Measurements from ENCODE around the gene ITPK1.

Gene ITPK1

DNA sequence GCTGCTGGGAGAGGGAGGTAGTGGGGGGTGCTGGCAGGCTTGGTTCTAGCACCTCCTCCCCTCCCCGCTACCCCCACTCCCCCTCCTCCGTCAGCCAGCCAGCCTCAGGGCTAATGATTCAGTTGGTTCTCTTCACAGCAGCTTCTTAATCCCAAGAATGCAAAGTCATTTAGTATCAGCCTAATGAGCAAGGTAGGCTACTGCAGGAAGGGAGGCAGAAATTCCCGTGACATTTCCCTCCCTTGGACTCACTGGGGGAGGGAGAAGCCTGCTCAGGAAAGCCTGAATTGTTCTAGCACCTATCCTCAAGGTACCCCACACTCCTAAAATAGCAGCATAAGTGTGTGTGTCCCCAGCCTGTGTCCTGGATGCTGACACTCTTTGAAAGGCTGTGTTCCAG, 29.8 kb downstream of the ITPK1 start:
- no peak for DNase-seq (ENCODE audit: low read depth in 1 of 2, low spot score in 1 of 2)

DNA sequence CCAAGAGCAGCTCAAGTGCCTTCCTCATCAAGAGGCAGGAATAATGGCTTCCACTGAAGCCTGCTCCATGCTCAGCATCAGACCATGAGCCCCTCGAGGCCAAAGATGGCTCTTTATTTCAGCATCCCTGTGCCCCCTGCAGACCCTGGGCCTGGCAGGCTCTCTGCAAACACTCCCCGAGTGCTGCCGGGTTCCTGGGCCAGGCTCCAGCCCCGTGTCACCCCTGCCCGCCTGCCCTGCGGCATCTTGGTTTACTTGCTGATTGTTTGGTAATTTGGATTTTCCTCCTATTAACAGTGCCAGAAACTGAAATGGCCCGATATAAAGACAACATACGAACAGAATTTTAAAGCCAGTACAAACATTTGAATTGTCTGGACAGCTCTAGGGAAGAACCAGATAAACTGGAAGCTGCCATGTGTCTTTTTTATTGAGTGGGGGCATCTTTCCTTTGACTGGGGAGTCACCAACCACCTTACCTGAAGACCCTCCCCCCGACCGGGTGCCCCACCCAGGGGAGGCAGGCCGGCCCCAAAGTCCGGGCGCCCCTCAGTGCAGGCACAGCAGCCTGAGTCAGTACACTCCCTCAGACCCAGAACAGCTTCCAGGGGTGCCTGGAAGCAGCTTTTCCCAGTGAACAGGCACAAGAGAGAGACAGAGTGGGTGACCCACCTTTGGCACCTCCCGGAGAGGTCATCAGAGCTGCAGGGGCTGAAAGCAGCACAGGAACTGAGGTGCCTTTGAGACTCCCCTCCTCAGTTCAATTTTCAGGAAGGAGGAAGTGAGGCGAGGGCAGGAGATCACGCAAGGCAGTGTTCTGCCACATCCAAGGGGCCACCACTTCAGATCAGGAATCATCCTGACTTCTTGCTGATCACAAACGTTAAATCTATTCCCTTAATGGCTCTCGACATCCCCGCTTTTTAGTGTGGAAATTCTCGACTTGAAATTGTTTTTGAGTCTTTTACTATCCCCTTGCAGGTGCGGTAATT, 30.6 kb downstream of the ITPK1 start:
- no peak for DNase-seq (ENCODE audit: low read depth in 1 of 2, low spot score in 1 of 2)

DNA sequence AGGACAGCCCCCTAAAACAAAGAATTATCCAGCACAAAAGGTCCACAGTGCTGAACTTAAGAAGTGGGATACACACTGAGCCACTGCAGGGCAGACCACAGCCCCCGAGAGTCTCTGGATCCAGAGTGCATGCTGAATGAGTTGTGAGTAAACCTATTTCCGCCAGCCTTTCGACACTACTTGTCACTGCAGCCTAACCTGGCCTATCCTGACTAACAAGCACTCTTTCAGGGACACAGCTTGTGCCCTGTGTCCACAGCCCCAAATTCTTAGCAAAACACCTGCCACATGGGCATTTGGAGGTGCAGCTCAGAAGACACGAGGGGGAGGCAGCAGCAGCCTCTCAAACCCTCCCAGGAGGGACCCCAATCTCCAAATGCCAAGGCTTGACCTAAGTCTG, 31.3 kb downstream of the ITPK1 start:
- no peak for DNase-seq (ENCODE audit: low read depth in 1 of 2, low spot score in 1 of 2)

- no peak for DNase-seq (ENCODE audit: low read depth in 1 of 2, low spot score in 1 of 2)
These were observed 31.8 kb downstream of the ITPK1 start for GRCh38 chr14:93083917-93084316.

- no peak for DNase-seq (ENCODE audit: low read depth in 1 of 2, low spot score in 1 of 2)
These were observed 33.1 kb downstream of the ITPK1 start for GRCh38 chr14:93082576-93083001.

- no peak for DNase-seq (ENCODE audit: low read depth in 1 of 2, low spot score in 1 of 2)
These were observed 33.7 kb downstream of the ITPK1 start for GRCh38 chr14:93081876-93082570.

- DNase-seq (ENCODE audit: low read depth in 1 of 2, low spot score in 1 of 2): no peak
These were observed 35.8 kb downstream of the ITPK1 start for GRCh38 chr14:93079865-93080403.

DNA sequence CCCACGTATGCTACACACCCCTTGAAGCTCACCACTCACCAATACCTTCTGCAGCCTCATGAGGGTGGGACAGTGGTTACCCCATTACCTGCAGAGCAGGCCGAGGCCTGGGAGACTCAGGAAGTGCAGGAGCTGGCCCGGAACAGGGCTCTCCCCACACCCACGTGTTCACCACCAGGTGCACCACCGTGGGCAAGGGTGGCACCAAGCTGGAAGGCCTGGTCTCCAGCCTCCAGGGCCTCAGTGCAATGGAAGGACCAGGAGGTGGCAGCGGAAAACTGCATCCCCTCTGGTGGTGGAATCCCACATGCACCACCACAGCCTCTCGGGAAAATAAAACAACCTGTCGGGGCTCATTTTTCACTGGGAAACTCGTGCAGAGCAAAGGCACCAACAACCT, 36.4 kb downstream of the ITPK1 start:
- no peak for DNase-seq (ENCODE audit: low read depth in 1 of 2, low spot score in 1 of 2)

- DNase-seq (ENCODE audit: low read depth in 1 of 2, low spot score in 1 of 2): no peak
These were observed 36.9 kb downstream of the ITPK1 start for GRCh38 chr14:93078870-93079269.

DNA sequence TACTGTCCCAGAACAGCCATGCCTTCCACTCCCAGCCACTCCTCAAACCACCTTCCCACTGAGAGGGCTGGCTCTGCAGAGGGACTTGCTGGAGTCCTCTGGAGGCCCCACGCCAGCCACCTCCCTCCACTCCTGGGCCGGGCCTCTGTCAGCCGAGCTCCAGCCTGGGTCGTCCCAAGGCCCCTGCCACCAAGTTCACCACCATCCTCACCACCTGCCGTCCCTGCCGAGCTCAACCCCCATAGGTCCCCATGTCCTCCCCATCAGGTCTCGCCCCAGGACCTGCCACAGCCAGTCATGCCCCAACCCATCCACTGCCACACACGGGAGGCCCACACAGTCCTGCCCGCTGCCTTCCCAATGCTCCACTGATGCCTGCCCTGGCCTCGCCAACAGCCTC, 39.0 kb downstream of the ITPK1 start:
- DNase-seq (ENCODE audit: low read depth in 1 of 2, low spot score in 1 of 2): no peak

DNA sequence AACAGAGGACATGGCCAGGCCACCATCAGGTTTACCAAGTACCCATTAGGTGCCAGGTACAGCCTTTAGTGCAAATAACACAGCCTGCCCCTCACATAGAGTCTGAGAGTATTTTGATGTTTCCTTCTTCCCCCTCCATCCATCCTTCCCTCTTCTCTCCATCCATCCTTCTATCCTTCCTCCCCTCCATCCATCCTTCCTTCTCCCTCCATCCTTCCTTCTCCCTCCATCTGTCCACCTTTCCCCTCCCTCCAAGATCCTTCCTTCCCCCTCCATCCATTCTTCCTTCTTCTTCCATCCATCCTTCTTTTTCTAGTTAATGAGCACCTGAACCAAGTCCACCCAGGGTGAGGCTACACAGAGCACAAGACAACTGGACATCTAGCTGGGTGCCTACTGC, 39.8 kb downstream of the ITPK1 start:
- no peak for DNase-seq (ENCODE audit: low read depth in 1 of 2, low spot score in 1 of 2)

DNA sequence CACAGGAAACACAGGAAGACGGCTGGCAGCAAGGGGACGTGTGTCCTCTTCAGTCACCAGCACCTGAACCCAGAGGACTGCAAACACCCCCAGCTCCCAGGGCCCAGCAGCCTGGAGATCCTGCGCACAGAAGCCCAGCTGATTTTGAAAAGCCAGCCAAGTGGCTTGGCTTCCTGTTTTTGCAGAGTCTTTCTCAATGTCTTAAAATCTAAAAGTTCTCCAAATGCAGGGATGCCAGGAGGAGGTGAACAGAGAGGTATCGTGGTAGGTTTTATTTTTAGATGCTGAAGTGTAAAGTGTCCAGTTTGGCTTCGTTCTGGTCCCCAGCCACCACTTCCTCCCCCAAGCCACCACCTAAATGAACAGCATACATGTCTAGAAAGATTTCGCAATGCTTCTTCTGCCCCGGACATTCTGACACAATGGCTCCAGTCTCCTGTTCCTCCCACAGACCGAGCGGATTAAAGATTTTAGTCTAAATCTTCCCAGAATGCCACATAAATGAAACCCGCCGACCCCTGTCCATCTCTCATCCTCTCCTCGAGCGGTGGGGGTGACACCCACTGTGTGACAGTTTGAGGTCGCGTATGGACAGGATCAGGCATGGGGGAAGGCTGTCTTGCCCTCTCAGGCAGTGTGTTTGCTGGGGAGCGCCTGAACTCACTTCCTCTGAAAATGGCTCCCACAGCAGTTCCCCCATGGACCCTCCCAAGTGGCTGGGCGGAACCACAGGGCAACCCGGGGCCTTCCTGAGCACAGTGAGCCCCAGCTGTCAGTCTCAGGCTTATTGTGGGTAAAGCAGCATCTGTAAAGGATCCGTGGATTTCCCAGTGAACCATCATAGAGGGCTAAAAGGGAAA, 41.6 kb downstream of the ITPK1 start:
- DNase-seq (ENCODE audit: low read depth in 1 of 2, low spot score in 1 of 2): no peak

DNA sequence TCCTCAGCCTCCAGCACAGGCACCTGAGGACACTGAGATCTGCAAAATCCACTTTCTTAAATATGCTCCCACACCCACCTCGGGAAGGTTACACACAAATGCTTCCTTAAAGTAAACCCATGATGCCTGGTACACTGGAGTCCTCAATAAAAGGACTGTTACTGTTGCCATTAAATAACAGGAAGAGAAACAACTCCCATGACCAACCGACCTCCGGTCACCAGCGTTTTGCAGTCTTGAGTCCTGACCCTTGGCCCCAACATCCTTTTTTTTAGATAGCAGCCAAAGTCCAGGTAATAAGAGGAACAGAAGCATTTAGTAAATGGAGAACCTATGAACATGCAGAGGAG, 42.4 kb downstream of the ITPK1 start:
- no peak for DNase-seq (ENCODE audit: low read depth in 1 of 2, low spot score in 1 of 2)

GRCh38 chr14:93072659-93073357, 42.9 kb downstream of the ITPK1 start:
- no peak for DNase-seq (ENCODE audit: low read depth in 1 of 2, low spot score in 1 of 2)

DNA sequence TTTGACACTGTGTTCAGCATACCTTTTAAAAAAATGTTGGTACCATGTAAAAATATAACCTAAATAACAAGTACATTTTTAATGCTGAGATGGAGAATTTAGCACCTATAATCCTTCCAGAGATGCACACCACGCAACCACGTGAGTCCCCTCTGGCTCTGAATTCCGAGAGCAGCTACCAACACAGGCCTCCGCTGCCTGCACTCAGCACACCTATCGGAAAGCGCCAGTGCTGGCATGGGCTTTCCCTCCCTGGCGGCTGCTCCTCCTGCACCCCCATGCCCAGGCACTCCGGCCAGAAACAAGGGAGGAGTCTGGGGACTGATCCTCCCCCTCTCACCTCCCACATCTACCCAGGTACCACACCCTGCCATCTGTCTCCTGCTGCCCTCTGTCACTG, 47.0 kb downstream of the ITPK1 start:
- DNase-seq (ENCODE audit: low read depth in 1 of 2, low spot score in 1 of 2): no peak

DNA sequence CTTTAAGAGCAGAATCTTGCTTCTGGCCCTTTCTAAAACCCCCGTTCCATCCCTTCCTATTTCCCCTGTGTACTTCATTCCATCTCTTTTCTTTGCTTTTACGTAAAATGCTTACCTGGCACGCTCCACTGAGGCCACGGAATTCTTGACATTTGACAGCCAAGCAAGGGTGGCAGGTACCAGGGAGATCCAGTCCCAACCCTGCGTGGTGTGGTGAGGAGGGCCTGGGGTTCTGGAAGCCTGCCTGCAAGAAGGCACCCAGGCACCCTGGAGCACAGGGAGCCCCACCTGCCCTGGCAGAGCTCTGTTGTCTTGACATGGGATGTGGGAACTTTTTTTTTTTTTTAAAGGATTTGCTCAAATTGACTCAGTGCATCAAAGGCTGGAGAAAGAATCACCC, 48.6 kb downstream of the ITPK1 start:
- DNase-seq (ENCODE audit: low read depth in 1 of 2, low spot score in 1 of 2): no peak

- DNase-seq (ENCODE audit: low read depth in 1 of 2, low spot score in 1 of 2): no peak
These were observed 50.4 kb downstream of the ITPK1 start for GRCh38 chr14:93065272-93065730.

DNA sequence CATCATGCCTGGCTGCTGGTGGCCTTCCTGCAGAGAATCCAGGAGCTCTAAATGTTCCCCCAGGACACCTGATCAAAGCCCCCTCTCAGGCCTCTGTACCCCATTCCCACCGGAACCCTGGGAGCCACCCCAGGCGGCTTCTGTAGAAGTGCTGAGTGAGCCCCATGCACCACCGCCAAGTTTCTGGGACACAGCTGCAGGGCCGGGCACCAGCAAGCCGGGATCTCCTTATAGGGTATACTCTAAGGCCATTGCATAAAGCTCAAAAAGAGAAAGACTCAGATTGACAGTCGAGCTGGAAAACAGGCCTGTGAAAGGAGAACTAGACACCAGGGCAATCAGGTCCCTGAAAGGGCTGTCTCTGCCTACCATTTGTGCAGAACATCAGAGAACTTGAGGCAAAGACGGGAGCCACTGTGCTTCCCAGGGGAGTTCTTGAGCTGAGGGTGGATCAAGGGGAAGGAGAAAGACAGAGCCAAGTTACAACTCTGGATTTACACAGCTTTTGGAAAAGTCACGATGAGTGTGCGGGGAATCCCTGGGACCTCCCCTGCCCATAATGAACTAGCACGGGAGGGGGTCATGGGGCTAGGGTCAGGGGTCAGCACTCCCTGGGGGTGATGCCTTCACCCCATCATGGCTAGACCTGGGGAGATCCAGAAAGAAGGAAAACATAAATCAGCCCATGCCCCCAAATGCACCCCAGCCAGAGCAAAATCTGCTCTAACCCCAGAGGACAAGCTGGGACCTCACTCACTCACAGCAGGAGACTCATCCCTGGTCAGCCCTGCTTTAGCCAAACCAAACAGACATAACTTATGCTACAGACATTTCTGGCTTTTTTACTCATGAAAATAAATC, 51.1 kb downstream of the ITPK1 start:
- DNase-seq (ENCODE audit: low read depth in 1 of 2, low spot score in 1 of 2): no peak

GRCh38 chr14:93063393-93063792, 52.3 kb downstream of the ITPK1 start:
- DNase-seq (ENCODE audit: low read depth in 1 of 2, low spot score in 1 of 2): no peak

DNA sequence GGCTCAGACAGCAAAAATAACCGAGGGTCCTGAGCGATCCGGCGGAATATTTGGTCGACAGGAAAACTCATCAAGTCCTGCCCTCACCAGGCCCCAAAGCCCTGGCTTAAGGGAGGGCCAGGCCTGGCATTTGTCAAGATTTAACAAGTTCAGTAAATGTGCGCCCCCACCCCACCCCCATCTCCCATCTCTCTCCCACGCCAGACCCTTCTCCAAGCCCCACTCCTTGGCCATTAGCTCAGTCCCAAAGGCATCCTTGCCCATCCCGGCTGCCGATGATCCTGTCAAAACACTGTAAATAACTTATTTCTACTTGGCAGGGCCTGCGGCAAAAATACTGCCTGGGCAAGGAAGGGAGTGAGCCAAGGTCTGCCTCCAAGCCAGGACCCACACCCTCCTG, 52.8 kb downstream of the ITPK1 start:
- DNase-seq (ENCODE audit: low read depth in 1 of 2, low spot score in 1 of 2): no peak

Measured in activated T-helper 1 cell treated with anti-CD3 and anti-CD28 coated beads, Interleukin-2, amount 50 U/mL, for 16 hours (primary cell).